OCI-LY1 (cell line): ENCODE measurements around the gene ZNF474.

ENCODE experiments used
- EZH2 ChIP-seq: fragments of 200-600 bp; sonication (generic), shearing (Covaris generic); IDR thresholded peaks from 2 replicates; pipeline ENCODE4 v1.8.0; 2017; ENCODE audit warnings: borderline replicate concordance, mixed run types, mild to moderate bottlenecking, antibody characterized with exemption, low read length, moderate library complexity, mixed read lengths
- TF ChIP-seq, protein P1 (sequence below): fragments of 200-600 bp; sonication (generic), shearing (Covaris generic); IDR thresholded peaks from 2 replicates; pipeline ENCODE4 v1.5.1; 2017; ENCODE audit warnings: mild to moderate bottlenecking, antibody characterized with exemption, low read length, moderate library complexity, mixed read lengths

- TF ChIP-seq, protein P1, sequence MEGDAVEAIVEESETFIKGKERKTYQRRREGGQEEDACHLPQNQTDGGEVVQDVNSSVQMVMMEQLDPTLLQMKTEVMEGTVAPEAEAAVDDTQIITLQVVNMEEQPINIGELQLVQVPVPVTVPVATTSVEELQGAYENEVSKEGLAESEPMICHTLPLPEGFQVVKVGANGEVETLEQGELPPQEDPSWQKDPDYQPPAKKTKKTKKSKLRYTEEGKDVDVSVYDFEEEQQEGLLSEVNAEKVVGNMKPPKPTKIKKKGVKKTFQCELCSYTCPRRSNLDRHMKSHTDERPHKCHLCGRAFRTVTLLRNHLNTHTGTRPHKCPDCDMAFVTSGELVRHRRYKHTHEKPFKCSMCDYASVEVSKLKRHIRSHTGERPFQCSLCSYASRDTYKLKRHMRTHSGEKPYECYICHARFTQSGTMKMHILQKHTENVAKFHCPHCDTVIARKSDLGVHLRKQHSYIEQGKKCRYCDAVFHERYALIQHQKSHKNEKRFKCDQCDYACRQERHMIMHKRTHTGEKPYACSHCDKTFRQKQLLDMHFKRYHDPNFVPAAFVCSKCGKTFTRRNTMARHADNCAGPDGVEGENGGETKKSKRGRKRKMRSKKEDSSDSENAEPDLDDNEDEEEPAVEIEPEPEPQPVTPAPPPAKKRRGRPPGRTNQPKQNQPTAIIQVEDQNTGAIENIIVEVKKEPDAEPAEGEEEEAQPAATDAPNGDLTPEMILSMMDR, result no peak
- no peak for TF ChIP-seq EZH2
Observed at GRCh38 chr5:122114501-122114900, 14.8 kb upstream of the ZNF474 start.
